ENCODE results near the gene SPATA32. TPM values are rescaled to one million over a fixed set of nuclear protein-coding genes. Genes with fewer than 3 reads are reported as not detected.

SPATA32 gene
- total RNA-seq, 2 experiments from 2014 or later: 0.23 to 0.49 TPM

- Mint-ChIP-seq H3K27me3 (no peaks in the 10 kb centered on the region), H3K27ac (peak overlapping the region; percentile 100), H3K9me3 (ENCODE audit: low read depth) (no peaks in the 10 kb centered on the region), H3K4me3 (peak overlapping the region; percentile 93), H3K36me3 (peaks cover 47% of the 10 kb centered on the region), H3K4me1 (peaks cover 64% of the 10 kb centered on the region)
- ATAC-seq (no peak), DNase-seq (peak; percentile 67)
- CTCF ChIA-PET: interaction anchor here (0.9 to 16.1 kb wide), 11 partner anchors 4 to 158 kb away, joined by 3 to 386 read pairs (median 18); partner anchors contain the start of genes ACBD4, FMNL1, HEXIM1 and MAP3K14
These were observed 34.6 kb downstream of the SPATA32 start for GRCh38 chr17:45227101-45227925.

DNA sequence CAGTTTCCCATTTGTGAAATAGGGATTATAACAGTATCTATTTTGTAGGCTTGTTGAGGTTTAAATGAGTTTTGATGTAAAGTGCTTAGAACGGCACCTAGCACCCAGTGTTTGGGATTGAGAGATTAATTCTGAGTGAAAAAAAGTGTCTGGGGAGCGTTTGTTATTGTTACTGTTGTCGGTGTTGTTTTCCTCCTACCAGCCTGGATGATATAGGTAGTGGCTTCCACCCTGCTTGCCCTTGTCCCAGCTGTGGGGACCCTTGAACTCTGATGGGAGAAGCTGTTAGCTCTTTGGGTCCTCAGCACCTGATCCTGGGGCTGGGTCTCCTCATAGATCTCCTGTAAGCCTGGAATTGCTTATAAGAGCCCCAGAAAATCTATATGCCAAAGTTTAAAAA lies 35.3 kb downstream of the SPATA32 start:
- H3K27me3 Mint-ChIP-seq: no peaks in the 10 kb centered on the region
- ATAC-seq: no peak
- no peaks in the 10 kb centered on the region for H3K9me3 Mint-ChIP-seq (ENCODE audit: low read depth)
- peak overlapping the region; percentile 100 for H3K27ac Mint-ChIP-seq
- peak overlapping the region; percentile 93 for H3K4me3 Mint-ChIP-seq
- peaks cover 42% of the 10 kb centered on the region for H3K36me3 Mint-ChIP-seq
- H3K4me1 Mint-ChIP-seq: peaks cover 57% of the 10 kb centered on the region
- DNase-seq: no peak
- CTCF ChIA-PET: interaction anchor here (1.0 to 12.6 kb wide), 13 partner anchors 9 to 183 kb away, joined by 3 to 386 read pairs (median 13); partner anchors contain the start of genes ACBD4, HEXIM1 and MAP3K14

GRCh38 chr17:45225964-45226530 lies 35.8 kb downstream of the SPATA32 start:
- peak; percentile 99 for DNase-seq
- Mint-ChIP-seq H3K27me3 (no peaks in the 10 kb centered on the region), H3K9me3 (ENCODE audit: low read depth) (no peaks in the 10 kb centered on the region), H3K4me1 (peaks cover 52% of the 10 kb centered on the region), H3K4me3 (peak overlapping the region; percentile 93), H3K36me3 (peaks cover 42% of the 10 kb centered on the region), H3K27ac (peak overlapping the region; percentile 100)
- CTCF ChIA-PET: interaction anchor here (0.6 to 12.6 kb wide), 14 partner anchors 9 to 183 kb away, joined by 3 to 386 read pairs (median 12); partner anchors contain the start of genes ACBD4, HEXIM1 and MAP3K14
- ATAC-seq: peak; percentile 62

DNA sequence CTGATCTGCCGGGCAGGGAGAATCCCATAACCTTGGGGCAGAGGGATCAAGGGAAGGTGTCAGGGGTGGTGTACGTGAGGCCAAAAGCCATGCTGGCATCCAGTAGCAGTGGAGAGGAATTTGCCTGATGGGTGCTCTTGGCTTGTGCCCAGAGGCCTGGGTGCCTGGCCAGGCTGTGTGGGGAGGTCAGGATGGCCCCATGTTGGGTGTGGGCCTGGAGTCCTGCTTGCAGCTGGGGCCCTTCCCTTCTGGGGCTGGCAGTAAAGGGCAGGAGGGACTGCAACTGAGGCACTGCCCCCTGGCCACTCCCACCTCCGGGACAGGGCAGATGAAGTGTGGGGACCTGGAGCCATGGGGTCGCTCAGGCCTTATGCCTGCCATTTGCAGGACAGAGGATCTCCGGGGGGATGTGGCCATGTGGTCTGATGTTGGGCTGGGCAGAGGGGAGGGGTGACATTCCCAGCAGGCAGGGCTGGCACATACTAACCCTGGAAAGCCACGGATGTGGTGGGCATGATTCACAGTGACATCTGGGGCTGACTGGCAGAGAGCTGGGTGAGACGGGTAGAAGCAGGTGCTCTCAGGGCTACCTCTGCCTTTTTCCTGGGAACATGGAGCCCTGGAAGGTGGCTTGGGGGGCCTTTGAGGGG lies 36.7 kb downstream of the SPATA32 start:
- CTCF ChIA-PET: interaction anchor here (0.6 to 12.6 kb wide), 14 partner anchors 10 to 454 kb away, joined by 3 to 386 read pairs (median 12); partner anchors contain the start of genes ACBD4, HEXIM1 and MAP3K14
- Mint-ChIP-seq H3K27me3 (no peaks in the 10 kb centered on the region), H3K27ac (peak overlapping the region; percentile 100), H3K36me3 (peaks cover 47% of the 10 kb centered on the region), H3K4me1 (peaks cover 49% of the 10 kb centered on the region), H3K4me3 (peak overlapping the region; percentile 93), H3K9me3 (ENCODE audit: low read depth) (no peaks in the 10 kb centered on the region)
- peak; percentile 72 for DNase-seq
- ATAC-seq: no peak

DNA sequence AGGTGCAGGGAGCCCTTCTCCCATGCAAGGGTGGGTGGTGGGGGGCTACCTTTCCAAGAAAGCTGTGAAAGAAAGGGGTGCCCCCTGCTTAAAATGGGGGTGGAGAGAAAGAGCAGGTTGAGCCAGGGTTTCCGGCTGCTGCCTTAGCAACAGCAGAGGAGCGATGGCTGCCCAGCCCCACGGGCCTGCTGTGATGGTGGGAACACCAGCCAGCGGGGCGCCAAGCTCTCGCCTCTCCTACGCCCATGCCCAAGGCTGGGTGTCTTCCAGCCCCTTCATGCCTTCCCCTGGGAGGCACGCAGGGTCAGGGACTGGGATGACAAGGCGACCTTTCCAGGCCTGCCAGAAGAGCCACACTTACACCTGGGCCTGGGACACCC lies 37.2 kb downstream of the SPATA32 start:
- CTCF ChIA-PET: interaction anchor here (0.6 to 12.6 kb wide), 9 partner anchors 10 to 454 kb away, joined by 3 to 386 read pairs (median 16); partner anchors contain the start of genes ACBD4 and HEXIM1
- Mint-ChIP-seq H3K27ac (peak overlapping the region; percentile 100), H3K4me3 (peak overlapping the region; percentile 93), H3K4me1 (peaks cover 49% of the 10 kb centered on the region), H3K27me3 (no peaks in the 10 kb centered on the region), H3K36me3 (peaks cover 53% of the 10 kb centered on the region), H3K9me3 (ENCODE audit: low read depth) (no peaks in the 10 kb centered on the region)
- ATAC-seq: no peak
- DNase-seq: peak; percentile 71

- H3K36me3 Mint-ChIP-seq: peaks cover 57% of the 10 kb centered on the region
- H3K9me3 Mint-ChIP-seq (ENCODE audit: low read depth): no peaks in the 10 kb centered on the region
- ATAC-seq (peak; percentile 2), DNase-seq (peak; percentile 77)
- H3K4me1 Mint-ChIP-seq: peaks cover 49% of the 10 kb centered on the region
- H3K27me3 Mint-ChIP-seq: no peaks in the 10 kb centered on the region
- peak overlapping the region; percentile 100 for H3K27ac Mint-ChIP-seq
- H3K4me3 Mint-ChIP-seq: peak overlapping the region; percentile 93
- CTCF ChIA-PET: interaction anchor here (0.6 to 12.6 kb wide), 11 partner anchors 11 to 161 kb away, joined by 3 to 386 read pairs (median 17); partner anchors contain the start of genes ACBD4 and HEXIM1
These were observed 38.1 kb downstream of the SPATA32 start for GRCh38 chr17:45223539-45224528.

GRCh38 chr17:45222996-45223538 lies 38.8 kb downstream of the SPATA32 start:
- DNase-seq: no peak
- Mint-ChIP-seq H3K27ac (peak overlapping the region; percentile 100), H3K36me3 (peaks cover 57% of the 10 kb centered on the region), H3K4me1 (peaks cover 44% of the 10 kb centered on the region), H3K27me3 (no peaks in the 10 kb centered on the region), H3K4me3 (peak overlapping the region; percentile 93), H3K9me3 (ENCODE audit: low read depth) (no peaks in the 10 kb centered on the region)
- CTCF ChIA-PET: interaction anchor here (0.6 to 12.6 kb wide), 8 partner anchors 12 to 88 kb away, joined by 3 to 386 read pairs (median 10); partner anchors contain the start of genes ACBD4 and HEXIM1
- no peak for ATAC-seq

- Mint-ChIP-seq H3K27ac (peak overlapping the region; percentile 100), H3K4me1 (peaks cover 39% of the 10 kb centered on the region), H3K4me3 (peak overlapping the region; percentile 93), H3K9me3 (ENCODE audit: low read depth) (no peaks in the 10 kb centered on the region), H3K27me3 (no peaks in the 10 kb centered on the region), H3K36me3 (peaks cover 57% of the 10 kb centered on the region)
- peak; percentile 74 for DNase-seq
- ATAC-seq: peak; percentile 8
- CTCF ChIA-PET: interaction anchor here (0.6 to 12.6 kb wide), 11 partner anchors 13 to 163 kb away, joined by 3 to 386 read pairs (median 17); partner anchors contain the start of genes ACBD4 and HEXIM1
These were observed 39.5 kb downstream of the SPATA32 start for GRCh38 chr17:45222289-45222995.

DNA sequence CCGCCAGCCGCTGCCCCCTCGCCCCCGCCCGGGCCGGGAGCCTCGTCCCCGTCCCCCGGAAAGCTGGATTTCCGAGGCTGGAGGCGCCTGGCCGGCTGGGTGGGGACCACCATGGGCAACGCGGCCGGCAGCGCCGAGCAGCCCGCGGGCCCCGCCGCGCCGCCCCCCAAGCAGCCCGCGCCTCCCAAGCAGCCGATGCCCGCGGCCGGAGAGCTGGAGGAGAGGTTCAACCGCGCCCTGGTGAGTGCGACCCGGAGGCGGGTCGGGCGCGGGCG lies 39.9 kb downstream of the SPATA32 start:
- no peaks in the 10 kb centered on the region for H3K27me3 Mint-ChIP-seq
- CTCF ChIA-PET: interaction anchor here (0.9 to 12.6 kb wide), 9 partner anchors 13 to 164 kb away, joined by 3 to 386 read pairs (median 19); partner anchors contain the start of genes ACBD4, HEXIM1 and MAP3K14
- no peaks in the 10 kb centered on the region for H3K9me3 Mint-ChIP-seq (ENCODE audit: low read depth)
- peak overlapping the region; percentile 93 for H3K4me3 Mint-ChIP-seq
- H3K27ac Mint-ChIP-seq: no peak overlapping the region
- DNase-seq (no peak), ATAC-seq (no peak)
- H3K4me1 Mint-ChIP-seq: peaks cover 39% of the 10 kb centered on the region
- peaks cover 55% of the 10 kb centered on the region for H3K36me3 Mint-ChIP-seq

- Mint-ChIP-seq H3K4me1 (peaks cover 41% of the 10 kb centered on the region), H3K36me3 (peaks cover 55% of the 10 kb centered on the region)
These were observed 40.5 kb downstream of the SPATA32 start, which contains the start of gene FMNL1 for GRCh38 chr17:45221081-45222013. Gene FMNL1 (plus strand): TSS chr17:45221885. CDS start chr17:45222125, 240 bp downstream.

More at GRCh38 chr17:45221081-45222013, 40.5 kb downstream of the SPATA32 start, which contains the start of gene FMNL1:
- peak; percentile 15 for ATAC-seq
- CTCF ChIA-PET: interaction anchor here (0.7 to 12.6 kb wide), 16 partner anchors 14 to 187 kb away, joined by 3 to 386 read pairs (median 11); partner anchors contain the start of genes ACBD4, HEXIM1, HEXIM2 and MAP3K14
- peak; percentile 85 for DNase-seq
- Mint-ChIP-seq H3K27ac (peak within 1 kb of the TSS; percentile 100), H3K27me3 (no peaks in the 10 kb centered on the region), H3K9me3 (ENCODE audit: low read depth) (no peaks in the 10 kb centered on the region), H3K4me3 (peak within 1 kb of the TSS; percentile 93)
